Muscle of arm (tissue), 12 donors: ENCODE data around the gene GTF2H4. TPM values are rescaled to one million over a fixed set of nuclear protein-coding genes. Genes with fewer than 3 reads are reported as not detected.

Source experiments
- DNase-seq: peaks from one replicate; pipeline ENCODE4 v3.0.0-alpha.2; 2013
- polyA plus RNA-seq, 12 donors: library from polyadenylated mRNA; unstranded; fragments of 120-200 nt; gene quantifications; one replicate each; pipeline ENCODE4 v1.2.1, GENCODE V29; 2013; ENCODE audit not compliant: insufficient read length in 12 of 12

GTF2H4 gene
- polyA plus RNA-seq, 12 donors = 18.0 to 33.4 (median 24.4) TPM; not detected in 1

- DNase-seq = peak; percentile 20
These were observed 26.4 kb upstream of the GTF2H4 start for GRCh38 chr6:30881392-30882203.

GRCh38 chr6:30882204-30882758 is 25.7 kb upstream of the GTF2H4 start:
- peak; percentile 25 for DNase-seq

- no peak for DNase-seq
These were observed 25.0 kb upstream of the GTF2H4 start for GRCh38 chr6:30882759-30883684.

GRCh38 chr6:30883685-30884520 is 24.1 kb upstream of the GTF2H4 start, which contains the start of gene DDR1:
TSS of gene DDR1 (plus strand) at chr6:30884519. CDS start at chr6:30888730, 4,211 bp downstream.
- DNase-seq = peak; percentile 86

- peak; percentile 42 for DNase-seq
These were observed 23.2 kb upstream of the GTF2H4 start for GRCh38 chr6:30884521-30885480.

- DNase-seq = peak; percentile 26
These were observed 22.5 kb upstream of the GTF2H4 start for GRCh38 chr6:30885481-30885998.

GRCh38 chr6:30885999-30886896 is 21.8 kb upstream of the GTF2H4 start:
- peak; percentile 41 for DNase-seq

- DNase-seq = no peak
These were observed 21.1 kb upstream of the GTF2H4 start for GRCh38 chr6:30886897-30887255.

- no peak for DNase-seq
These were observed 19.8 kb upstream of the GTF2H4 start for GRCh38 chr6:30887901-30888815.

- no peak for DNase-seq
These were observed 19.1 kb upstream of the GTF2H4 start for GRCh38 chr6:30888816-30889495.

- no peak for DNase-seq
These were observed 18.5 kb upstream of the GTF2H4 start for GRCh38 chr6:30889496-30889885.

- no peak for DNase-seq
These were observed 17.9 kb upstream of the GTF2H4 start for GRCh38 chr6:30889921-30890645.

- no peak for DNase-seq
These were observed 17.2 kb upstream of the GTF2H4 start for GRCh38 chr6:30890646-30891449.

GRCh38 chr6:30891450-30891723 is 16.6 kb upstream of the GTF2H4 start:
- DNase-seq = no peak

- DNase-seq = no peak
These were observed 16.0 kb upstream of the GTF2H4 start for GRCh38 chr6:30891816-30892538.
